ENCODE results near the gene AWAT1. TPM values are rescaled to one million over a fixed set of nuclear protein-coding genes. Genes with fewer than 3 reads are reported as not detected.
"Not testable (repeated sequence)": the region's sequence is repeated elsewhere in the genome, so short reads cannot be mapped to it uniquely, and the experiment has no call there.

The AWAT1 gene
- total RNA-seq, result not detected in 2 replicates

- DNase-seq (ENCODE audit: low read depth in 2 of 2), result no peak
Measured at GRCh38 chrX:70234355-70234754, at the start of gene AWAT1. Gene AWAT1 (plus strand): TSS chrX:70234655. CDS start chrX:70234696, 41 bp downstream.

GRCh38 chrX:70190225-70190624, 44.2 kb upstream of the AWAT1 start:
- DNase-seq (ENCODE audit: low read depth in 2 of 2), result no peak

GRCh38 chrX:70196961-70197720, 37.3 kb upstream of the AWAT1 start:
- DNase-seq (ENCODE audit: low read depth in 2 of 2), result peak; percentile 59 to 73

GRCh38 chrX:70201732-70202131, 32.7 kb upstream of the AWAT1 start:
- no peak for DNase-seq (ENCODE audit: low read depth in 2 of 2)

- DNase-seq (ENCODE audit: low read depth in 2 of 2), result no peak
Measured at GRCh38 chrX:70208479-70208878, 26.0 kb upstream of the AWAT1 start.

GRCh38 chrX:70209570-70209969, 24.9 kb upstream of the AWAT1 start:
- not testable (repeated sequence) for DNase-seq (ENCODE audit: low read depth in 2 of 2)

GRCh38 chrX:70219938-70220764, 14.3 kb upstream of the AWAT1 start:
- DNase-seq (ENCODE audit: low read depth in 2 of 2), result peak in 1 of 2 donors; percentile 52

GRCh38 chrX:70226048-70226447, 8.4 kb upstream of the AWAT1 start:
- DNase-seq (ENCODE audit: low read depth in 2 of 2), result no peak

- DNase-seq (ENCODE audit: low read depth in 2 of 2), result no peak
Measured at GRCh38 chrX:70226687-70227086, 7.8 kb upstream of the AWAT1 start.

- no peak for DNase-seq (ENCODE audit: low read depth in 2 of 2)
Measured at GRCh38 chrX:70231666-70232065, 2.8 kb upstream of the AWAT1 start.

GRCh38 chrX:70240751-70241150, 6.3 kb downstream of the AWAT1 start:
- no peak for DNase-seq (ENCODE audit: low read depth in 2 of 2)

- no peak for DNase-seq (ENCODE audit: low read depth in 2 of 2)
Measured at GRCh38 chrX:70241501-70241900, 7.0 kb downstream of the AWAT1 start.

GRCh38 chrX:70243601-70244000, 9.1 kb downstream of the AWAT1 start:
- not testable (repeated sequence) for DNase-seq (ENCODE audit: low read depth in 2 of 2)

- DNase-seq (ENCODE audit: low read depth in 2 of 2), result no peak
Measured at GRCh38 chrX:70244881-70245280, 10.4 kb downstream of the AWAT1 start.

- no peak for DNase-seq (ENCODE audit: low read depth in 2 of 2)
Measured at GRCh38 chrX:70247252-70247651, 12.8 kb downstream of the AWAT1 start.

GRCh38 chrX:70252491-70252890, 18.0 kb downstream of the AWAT1 start:
- DNase-seq (ENCODE audit: low read depth in 2 of 2), result no peak

- DNase-seq (ENCODE audit: low read depth in 2 of 2), result no peak
Measured at GRCh38 chrX:70253377-70254062, 19.1 kb downstream of the AWAT1 start.

- no peak for DNase-seq (ENCODE audit: low read depth in 2 of 2)
Measured at GRCh38 chrX:70254063-70254400, 19.6 kb downstream of the AWAT1 start.

- DNase-seq (ENCODE audit: low read depth in 2 of 2), result no peak
Measured at GRCh38 chrX:70254909-70255308, 20.5 kb downstream of the AWAT1 start.

GRCh38 chrX:70255452-70255851, 21.0 kb downstream of the AWAT1 start:
- DNase-seq (ENCODE audit: low read depth in 2 of 2), result no peak

- no peak for DNase-seq (ENCODE audit: low read depth in 2 of 2)
Measured at GRCh38 chrX:70257423-70258288, 23.2 kb downstream of the AWAT1 start.
